Measurements from ENCODE around the gene MTMR3. TPM values are rescaled to one million over a fixed set of nuclear protein-coding genes. Genes with fewer than 3 reads are reported as not detected.
A peak's percentile ranks its signal among the peaks of the same experiment; 100 is the strongest.

MTMR3 gene
- total and polyA plus RNA-seq, 4 donors = 5.3 to 65.3 (median 37.2) TPM

DNA sequence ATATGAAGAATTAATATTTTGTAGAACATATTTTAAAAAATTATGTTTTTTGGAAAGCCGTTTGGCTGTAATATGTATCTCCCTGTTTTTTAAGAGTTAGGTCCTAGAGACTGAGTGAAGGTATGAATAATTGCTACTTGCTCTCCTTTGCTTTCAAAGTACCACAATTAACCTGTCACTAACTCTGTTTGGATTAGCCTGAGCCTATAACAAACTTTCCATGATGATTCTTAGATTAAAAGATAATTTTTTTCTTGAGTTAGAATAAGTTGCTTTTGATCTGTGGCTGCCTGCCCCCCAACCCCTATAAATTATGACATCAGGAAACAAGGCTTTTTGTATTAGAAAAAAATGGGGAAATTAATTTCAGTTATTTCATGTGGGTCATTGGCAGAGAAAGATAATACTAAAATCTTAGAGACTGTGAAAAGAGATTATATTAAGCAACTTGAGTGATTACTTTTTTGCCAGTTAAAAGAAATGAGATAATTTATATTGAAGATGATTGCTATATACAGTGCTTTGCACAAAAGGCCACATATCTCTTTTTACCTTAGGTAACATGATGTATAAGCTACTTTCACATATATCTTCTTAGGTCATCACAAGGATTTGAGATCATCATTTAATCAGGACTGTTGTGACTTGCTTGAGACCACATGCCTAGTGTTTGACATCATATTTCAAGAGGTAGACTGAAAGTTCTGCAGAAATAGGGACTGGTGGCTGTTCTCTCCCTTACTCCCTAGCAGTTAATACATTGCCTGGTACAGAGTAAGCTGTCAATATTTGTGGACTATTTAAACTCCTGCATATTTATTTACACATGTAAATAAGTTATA is 9.6 kb downstream of the MTMR3 start:
- no peaks in the 10 kb centered on the region for H3K27me3 ChIP-seq (ENCODE audit: control insufficient read depth in 1 of 2, insufficient read depth in 2 of 2, low read length in 1 of 2)
- H3K36me3 ChIP-seq (ENCODE audit: control insufficient read depth in 1 of 2, insufficient read depth in 2 of 2, low read length in 1 of 2) = no peaks in the 10 kb centered on the region
- WGBS, 2 donors = 52 to 68% methylated on average over 1 of the region's 1 CpG
- H3K4me1 ChIP-seq (ENCODE audit: control insufficient read depth in 1 of 2, insufficient read depth in 2 of 2, low read length in 2 of 2) = peaks cover 0 to 2% of the 10 kb centered on the region in 2 donors
- no peak overlapping the region for H3K27ac ChIP-seq (ENCODE audit: low read depth in 1 of 2, low read length in 2 of 2)
- no peak for DNase-seq
- intact Hi-C loops (cut with DNase I) = no loop called here
- no peak overlapping the region for H3K4me3 ChIP-seq (ENCODE audit: low read length in 2 of 2)
- no peak for ATAC-seq (ENCODE audit: low FRiP score)
- no peaks in the 10 kb centered on the region for H3K9me3 ChIP-seq (ENCODE audit: control insufficient read depth, low read length)

- ATAC-seq (ENCODE audit: low FRiP score) (no peak), DNase-seq (no peak)
- no peaks in the 10 kb centered on the region for H3K27me3 ChIP-seq (ENCODE audit: control insufficient read depth in 1 of 2, insufficient read depth in 2 of 2, low read length in 1 of 2)
- 98 to 100% methylated on average over 1 of the region's 1 CpG for WGBS, 2 donors
- H3K27ac ChIP-seq (ENCODE audit: low read depth in 1 of 2, low read length in 2 of 2) = no peak overlapping the region
- no peaks in the 10 kb centered on the region for H3K9me3 ChIP-seq (ENCODE audit: control insufficient read depth, low read length)
- no peak overlapping the region for H3K4me3 ChIP-seq (ENCODE audit: low read length in 2 of 2)
- intact Hi-C loops (cut with DNase I) = no loop called here
- peaks cover 0 to 6% of the 10 kb centered on the region in 2 donors for H3K4me1 ChIP-seq (ENCODE audit: control insufficient read depth in 1 of 2, insufficient read depth in 2 of 2, low read length in 2 of 2)
- no peaks in the 10 kb centered on the region for H3K36me3 ChIP-seq (ENCODE audit: control insufficient read depth in 1 of 2, insufficient read depth in 2 of 2, low read length in 1 of 2)
Observed at GRCh38 chr22:29901354-29901753, 18.4 kb downstream of the MTMR3 start.

- ATAC-seq (ENCODE audit: low FRiP score) = no peak
- H3K27ac ChIP-seq (ENCODE audit: low read depth in 1 of 2, low read length in 2 of 2) = no peak overlapping the region
- H3K9me3 ChIP-seq (ENCODE audit: control insufficient read depth, low read length) = no peaks in the 10 kb centered on the region
- no peak for DNase-seq
- no peak overlapping the region for H3K4me3 ChIP-seq (ENCODE audit: low read length in 2 of 2)
- H3K27me3 ChIP-seq (ENCODE audit: control insufficient read depth in 1 of 2, insufficient read depth in 2 of 2, low read length in 1 of 2) = no peaks in the 10 kb centered on the region
- no peaks in the 10 kb centered on the region for H3K36me3 ChIP-seq (ENCODE audit: control insufficient read depth in 1 of 2, insufficient read depth in 2 of 2, low read length in 1 of 2)
- WGBS, 2 donors = 96% methylated on average over 5 of the region's 5 CpGs
- H3K4me1 ChIP-seq (ENCODE audit: control insufficient read depth in 1 of 2, insufficient read depth in 2 of 2, low read length in 2 of 2) = peaks cover 4 to 8% of the 10 kb centered on the region in 2 donors
- intact Hi-C loops (cut with DNase I) = no loop called here
Observed at GRCh38 chr22:29903371-29903770, 20.4 kb downstream of the MTMR3 start.

- no peak overlapping the region for H3K4me3 ChIP-seq (ENCODE audit: low read length in 2 of 2)
- no peak for ATAC-seq (ENCODE audit: low FRiP score)
- no peaks in the 10 kb centered on the region for H3K36me3 ChIP-seq (ENCODE audit: control insufficient read depth in 1 of 2, insufficient read depth in 2 of 2, low read length in 1 of 2)
- WGBS, 2 donors = 51 to 67% methylated on average over 3 of the region's 3 CpGs
- intact Hi-C loops (cut with DNase I) = no loop called here
- H3K4me1 ChIP-seq (ENCODE audit: control insufficient read depth in 1 of 2, insufficient read depth in 2 of 2, low read length in 2 of 2) = peaks cover 4 to 8% of the 10 kb centered on the region in 2 donors
- no peaks in the 10 kb centered on the region for H3K9me3 ChIP-seq (ENCODE audit: control insufficient read depth, low read length)
- DNase-seq = no peak
- no peaks in the 10 kb centered on the region for H3K27me3 ChIP-seq (ENCODE audit: control insufficient read depth in 1 of 2, insufficient read depth in 2 of 2, low read length in 1 of 2)
- H3K27ac ChIP-seq (ENCODE audit: low read depth in 1 of 2, low read length in 2 of 2) = no peak overlapping the region
Observed at GRCh38 chr22:29904020-29904419, 21.0 kb downstream of the MTMR3 start.

DNA sequence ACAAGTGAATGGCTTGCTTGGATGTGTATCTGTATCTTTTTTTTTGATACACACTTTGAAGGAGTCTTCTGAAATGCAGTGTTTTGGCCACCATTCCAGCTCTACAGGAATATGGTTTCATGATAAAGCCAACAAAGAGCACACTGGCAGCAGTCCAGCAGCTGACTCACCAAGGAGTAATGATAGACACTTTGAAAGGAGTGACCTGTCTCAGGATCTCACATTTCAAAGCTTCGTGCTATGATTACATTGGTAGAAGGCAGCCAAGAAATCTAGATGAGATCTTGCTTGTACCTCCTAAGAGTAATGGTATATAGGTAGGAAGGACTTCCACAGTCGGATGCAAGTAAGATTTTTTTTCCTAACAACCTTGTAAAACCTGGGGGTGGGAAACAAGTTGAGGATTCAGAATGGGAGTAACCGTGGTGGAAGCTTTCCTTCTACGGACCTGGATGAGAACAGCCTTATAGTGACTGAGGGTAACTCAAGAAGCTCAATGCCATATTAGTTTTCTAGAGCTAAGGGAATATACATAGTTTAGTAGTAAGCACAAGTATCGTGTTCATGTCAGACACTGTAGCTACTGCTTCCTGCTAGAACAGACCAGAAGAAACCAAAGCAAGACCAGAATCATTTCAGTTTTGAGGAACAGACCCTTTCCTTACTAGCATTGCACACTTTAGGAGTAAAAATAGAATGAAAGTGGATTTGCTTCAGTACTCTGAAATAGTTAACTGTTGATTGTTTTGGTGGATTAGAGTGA is 25.0 kb downstream of the MTMR3 start:
- no peaks in the 10 kb centered on the region for H3K27me3 ChIP-seq (ENCODE audit: control insufficient read depth in 1 of 2, insufficient read depth in 2 of 2, low read length in 1 of 2)
- H3K4me3 ChIP-seq (ENCODE audit: low read length in 2 of 2) = no peak overlapping the region
- peaks cover 4 to 8% of the 10 kb centered on the region in 2 donors for H3K4me1 ChIP-seq (ENCODE audit: control insufficient read depth in 1 of 2, insufficient read depth in 2 of 2, low read length in 2 of 2)
- 11 to 13% methylated on average over 5 of the region's 5 CpGs for WGBS, 2 donors
- ATAC-seq (ENCODE audit: low FRiP score) (peak; percentile 22), DNase-seq (peak; percentile 77 to 91)
- no peaks in the 10 kb centered on the region for H3K9me3 ChIP-seq (ENCODE audit: control insufficient read depth, low read length)
- intact Hi-C loops (cut with DNase I) = no loop called here
- H3K36me3 ChIP-seq (ENCODE audit: control insufficient read depth in 1 of 2, insufficient read depth in 2 of 2, low read length in 1 of 2) = no peaks in the 10 kb centered on the region
- peak overlapping the region in 1 of 2 donors; percentile 28 for H3K27ac ChIP-seq (ENCODE audit: low read depth in 1 of 2, low read length in 2 of 2)

DNA sequence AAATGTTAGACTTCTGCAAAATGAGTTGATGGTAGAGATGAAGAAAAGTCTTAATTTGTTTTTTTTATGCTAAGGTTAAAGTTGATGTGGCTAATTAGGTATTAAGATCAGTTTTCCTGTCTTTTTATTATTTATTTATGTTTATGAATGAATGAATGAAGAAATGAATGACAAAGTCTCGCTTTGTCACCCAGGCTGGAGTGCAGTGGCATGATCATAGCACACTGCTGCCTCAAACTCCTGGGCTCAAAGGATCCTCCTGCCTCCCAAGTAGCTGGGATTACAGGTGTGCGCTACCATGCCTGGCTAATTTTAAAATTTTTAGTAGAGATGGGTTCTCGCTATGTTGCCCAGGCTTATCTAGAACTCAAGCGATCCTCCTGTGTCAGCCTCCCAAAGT is 29.2 kb downstream of the MTMR3 start:
- Histone ChIP-seq H3K27me3 (ENCODE audit: control insufficient read depth in 1 of 2, insufficient read depth in 2 of 2, low read length in 1 of 2) (no peaks in the 10 kb centered on the region), H3K36me3 (ENCODE audit: control insufficient read depth in 1 of 2, insufficient read depth in 2 of 2, low read length in 1 of 2) (no peaks in the 10 kb centered on the region), H3K27ac (ENCODE audit: low read depth in 1 of 2, low read length in 2 of 2) (no peak overlapping the region), H3K4me1 (ENCODE audit: control insufficient read depth in 1 of 2, insufficient read depth in 2 of 2, low read length in 2 of 2) (peaks cover 4 to 12% of the 10 kb centered on the region in 2 donors), H3K9me3 (ENCODE audit: control insufficient read depth, low read length) (no peaks in the 10 kb centered on the region), H3K4me3 (ENCODE audit: low read length in 2 of 2) (no peak overlapping the region)
- DNase-seq (no peak), ATAC-seq (ENCODE audit: low FRiP score) (no peak)
- intact Hi-C loops (cut with DNase I) = no loop called here
- WGBS, 2 donors = 87 to 90% methylated on average over 4 of the region's 4 CpGs

DNA sequence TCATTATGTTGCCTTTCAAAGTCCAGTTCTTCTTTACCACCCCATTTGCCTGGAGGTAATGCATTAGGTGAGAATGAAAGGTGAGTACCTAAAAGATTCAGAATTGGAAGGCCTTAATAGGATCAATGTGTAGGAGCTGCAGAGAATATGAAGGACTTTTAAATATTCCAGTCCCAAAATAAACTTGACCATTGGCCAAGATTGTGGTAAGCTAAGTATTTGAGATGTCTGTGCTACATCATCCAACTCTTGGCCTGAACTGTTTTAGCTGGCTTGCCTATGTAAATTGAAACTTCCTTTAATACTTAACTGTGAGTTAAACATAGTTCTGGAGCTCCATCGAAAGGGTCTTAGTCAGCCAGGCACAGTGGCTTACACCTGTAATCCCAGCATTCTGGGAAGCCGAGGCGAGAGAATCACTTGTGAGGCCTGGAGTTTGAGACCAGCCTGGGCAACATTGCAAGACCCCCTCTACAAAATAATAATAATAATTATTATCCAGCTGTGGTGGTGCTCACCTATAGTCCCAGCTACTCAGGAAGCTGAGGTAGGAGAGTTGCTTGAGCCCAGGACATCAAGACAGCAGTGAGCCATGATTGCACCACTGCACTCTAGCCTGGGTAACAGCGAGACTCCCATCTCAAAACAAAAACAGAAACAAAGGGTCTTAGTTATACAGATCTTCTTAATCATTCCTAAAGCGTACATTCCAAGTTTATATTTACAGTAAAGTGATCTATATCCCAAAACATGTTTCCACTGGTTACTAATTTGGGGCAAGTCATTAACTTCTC is 29.8 kb downstream of the MTMR3 start:
- Histone ChIP-seq H3K27ac (ENCODE audit: low read depth in 1 of 2, low read length in 2 of 2) (no peak overlapping the region), H3K4me1 (ENCODE audit: control insufficient read depth in 1 of 2, insufficient read depth in 2 of 2, low read length in 2 of 2) (peaks cover 4 to 12% of the 10 kb centered on the region in 2 donors), H3K9me3 (ENCODE audit: control insufficient read depth, low read length) (no peaks in the 10 kb centered on the region), H3K4me3 (ENCODE audit: low read length in 2 of 2) (no peak overlapping the region), H3K27me3 (ENCODE audit: control insufficient read depth in 1 of 2, insufficient read depth in 2 of 2, low read length in 1 of 2) (no peaks in the 10 kb centered on the region), H3K36me3 (ENCODE audit: control insufficient read depth in 1 of 2, insufficient read depth in 2 of 2, low read length in 1 of 2) (no peaks in the 10 kb centered on the region)
- WGBS, 2 donors = 36 to 37% methylated on average over 5 of the region's 5 CpGs
- ATAC-seq (ENCODE audit: low FRiP score) (peak; percentile 11), DNase-seq (no peak)
- intact Hi-C loops (cut with DNase I) = no loop called here

GRCh38 chr22:29914165-29914564 is 31.2 kb downstream of the MTMR3 start:
- Histone ChIP-seq H3K27ac (ENCODE audit: low read depth in 1 of 2, low read length in 2 of 2) (no peak overlapping the region), H3K36me3 (ENCODE audit: control insufficient read depth in 1 of 2, insufficient read depth in 2 of 2, low read length in 1 of 2) (no peaks in the 10 kb centered on the region), H3K9me3 (ENCODE audit: control insufficient read depth, low read length) (no peaks in the 10 kb centered on the region), H3K27me3 (ENCODE audit: control insufficient read depth in 1 of 2, insufficient read depth in 2 of 2, low read length in 1 of 2) (no peaks in the 10 kb centered on the region), H3K4me1 (ENCODE audit: control insufficient read depth in 1 of 2, insufficient read depth in 2 of 2, low read length in 2 of 2) (peaks cover 2 to 8% of the 10 kb centered on the region in 2 donors), H3K4me3 (ENCODE audit: low read length in 2 of 2) (no peak overlapping the region)
- ATAC-seq (ENCODE audit: low FRiP score) (no peak), DNase-seq (no peak)
- WGBS, 2 donors = 0 to 6% methylated on average over 1 of the region's 1 CpG
- intact Hi-C loops (cut with DNase I) = no loop called here

Data from aorta (tissue), 5 donors.